Trophoblast cell (in vitro differentiated cells and primary cell): ENCODE measurements around the gene PTPRN2.
"Not testable (repeated sequence)": the region's sequence is repeated elsewhere in the genome, so short reads cannot be mapped to it uniquely, and the experiment has no call there.

Experiments used
- DNase-seq, 2 donors: peaks; one replicate each; pipeline ENCODE4 v3.0.0-alpha.2; 2016
- H2AFZ ChIP-seq: 2 replicates; pipeline ENCODE4 v1.6.1; 2013; ENCODE audit warnings: low read length, moderate library complexity, mild to moderate bottlenecking; ENCODE audit not compliant: insufficient read depth, poor library complexity
- H2AK5ac ChIP-seq: 2 replicates; pipeline ENCODE4 v1.6.1; 2013; ENCODE audit warnings: mild to moderate bottlenecking, low read length
- H2BK120ac ChIP-seq: 2 replicates; pipeline ENCODE4 v1.6.1; 2013; ENCODE audit warnings: low read length, mild to moderate bottlenecking, moderate library complexity; ENCODE audit not compliant: insufficient read depth, poor library complexity
- H2BK12ac ChIP-seq: 2 replicates; pipeline ENCODE4 v1.6.1; 2013; ENCODE audit warnings: mild to moderate bottlenecking, low read length, moderate library complexity
- H2BK5ac ChIP-seq: 2 replicates; pipeline ENCODE4 v1.6.1; 2013; ENCODE audit warnings: low read length, low read depth, moderate library complexity, mild to moderate bottlenecking; ENCODE audit not compliant: poor library complexity
- H3K14ac ChIP-seq: 2 replicates; pipeline ENCODE4 v1.6.1; 2013; ENCODE audit warnings: mild to moderate bottlenecking, low read length
- H3K18ac ChIP-seq: 2 replicates; pipeline ENCODE4 v1.6.1; 2013; ENCODE audit warnings: mild to moderate bottlenecking, low read length
- H3K23ac ChIP-seq: 2 replicates; pipeline ENCODE4 v1.6.1; 2013; ENCODE audit warnings: low read length
- H3K27ac ChIP-seq: 2 replicates; pipeline ENCODE4 v1.5.1; 2013; ENCODE audit warnings: low read depth, mild to moderate bottlenecking, inconsistent platforms, low read length, moderate library complexity
- H3K27me3 ChIP-seq: 2 replicates; pipeline ENCODE4 v1.6.1; 2013; ENCODE audit warnings: inconsistent platforms, mild to moderate bottlenecking, low read length, moderate library complexity; ENCODE audit not compliant: insufficient read depth
- H3K36me3 ChIP-seq, 2 experiments: 1 replicate in 1 of 2; 2 replicates in 1 of 2; pipeline ENCODE4 v1.6.1; 2013; ENCODE audit warnings: low read length in 2 of 2, mild to moderate bottlenecking in 2 of 2, moderate library complexity in 1 of 2; ENCODE audit not compliant: insufficient read depth in 2 of 2, control insufficient read depth in 1 of 2
- H3K4ac ChIP-seq: 2 replicates; pipeline ENCODE4 v1.6.1; 2013; ENCODE audit warnings: low read depth, mild to moderate bottlenecking, low read length, moderate library complexity
- H3K4me1 ChIP-seq, 2 experiments: 1 replicate in 1 of 2; 2 replicates in 1 of 2; pipeline ENCODE4 v1.6.1; 2013; ENCODE audit warnings: low read length in 2 of 2, mild to moderate bottlenecking in 2 of 2, moderate library complexity in 1 of 2; ENCODE audit not compliant: insufficient read depth in 2 of 2, control insufficient read depth in 1 of 2
- H3K4me2 ChIP-seq: 2 replicates; pipeline ENCODE4 v1.6.1; 2013; ENCODE audit warnings: inconsistent platforms, mild to moderate bottlenecking, low read length, moderate library complexity
- H3K4me3 ChIP-seq: 2 replicates; pipeline ENCODE4 v1.5.1; 2013; ENCODE audit warnings: mild to moderate bottlenecking, low read depth, low read length, inconsistent platforms
- H3K79me1 ChIP-seq: one replicate; pipeline ENCODE4 v1.6.1; 2013; ENCODE audit warnings: low read length
- H3K79me2 ChIP-seq: 2 replicates; pipeline ENCODE4 v1.6.1; 2013; ENCODE audit warnings: low read length, mild to moderate bottlenecking; ENCODE audit not compliant: control insufficient read depth, insufficient read depth, poor library complexity
- H3K9ac ChIP-seq: 2 replicates; pipeline ENCODE4 v1.6.1; 2013; ENCODE audit warnings: mild to moderate bottlenecking, low read length
- H3K9me3 ChIP-seq: 2 replicates; pipeline ENCODE4 v1.6.1; 2013; ENCODE audit warnings: low read depth, mild to moderate bottlenecking, control low read depth, inconsistent platforms, low read length; ENCODE audit not compliant: insufficient read depth
- H4K12ac ChIP-seq: 2 replicates; pipeline ENCODE4 v1.6.1; 2013; ENCODE audit warnings: low read depth, mild to moderate bottlenecking, low read length, moderate library complexity
- H4K8ac ChIP-seq: 2 replicates; pipeline ENCODE4 v1.6.1; 2013; ENCODE audit warnings: low read depth, mild to moderate bottlenecking, low read length, moderate library complexity
- H4K91ac ChIP-seq: one replicate; pipeline ENCODE4 v1.6.1; 2013; ENCODE audit warnings: low read depth, mild to moderate bottlenecking, low read length, moderate library complexity
- WGBS: extraction: QIAGEN DNeasy Blood & Tissue Kit; methylation state at CpG from one replicate; pipeline ENCODE4 v1.1.7; 2013; ENCODE audit warnings: missing lambda C conversion rate; ENCODE audit not compliant: insufficient read length, insufficient coverage; ENCODE audit errors: extremely low coverage; 5-methylcytosine and 5-hydroxymethylcytosine counted together

PTPRN2 gene

DNA sequence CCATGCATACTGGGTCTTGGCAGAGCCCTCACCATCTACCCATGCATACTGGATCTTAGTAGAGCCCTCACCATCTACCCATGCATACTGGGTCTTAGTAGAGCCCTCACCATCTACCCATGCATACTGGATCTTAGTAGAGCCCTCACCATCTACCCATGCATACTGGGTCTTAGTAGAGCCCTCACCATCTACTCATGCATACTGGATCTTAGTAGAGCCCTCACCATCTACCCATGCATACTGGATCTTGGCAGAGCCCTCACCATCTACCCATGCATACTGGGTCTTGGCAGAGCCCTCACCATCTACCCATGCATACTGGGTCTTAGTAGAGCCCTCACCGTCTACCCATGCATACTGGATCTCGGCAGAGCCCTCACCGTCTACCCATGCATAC is 890.3 kb downstream of the PTPRN2 start:
- H4K91ac ChIP-seq, H3K4ac ChIP-seq: not testable (repeated sequence)
- WGBS, result no CpG with 5 or more reads among the region's 3 CpGs

DNA sequence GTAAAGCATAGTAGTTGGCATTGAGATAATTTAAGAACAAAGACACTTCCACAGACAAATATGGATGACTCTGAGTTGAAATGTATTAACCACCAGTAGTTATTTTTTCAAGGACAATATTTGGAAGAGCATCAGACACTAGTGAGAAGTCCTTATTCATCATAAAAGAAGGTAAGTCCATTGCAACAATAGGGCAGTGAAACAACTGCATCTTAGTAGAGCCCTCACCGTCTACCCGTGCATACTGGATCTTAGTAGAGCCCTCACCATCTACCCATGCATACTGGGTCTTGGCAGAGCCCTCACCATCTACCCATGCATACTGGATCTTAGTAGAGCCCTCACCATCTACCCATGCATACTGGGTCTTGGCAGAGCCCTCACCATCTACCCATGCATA is 892.0 kb downstream of the PTPRN2 start:
- not testable (repeated sequence) for H3K18ac ChIP-seq, H3K79me1 ChIP-seq, H3K23ac ChIP-seq, H3K4ac ChIP-seq, H2BK5ac ChIP-seq, H3K14ac ChIP-seq, H3K27ac ChIP-seq, H2BK120ac ChIP-seq, H3K36me3 ChIP-seq, H2BK12ac ChIP-seq, DNase-seq, H3K9me3 ChIP-seq, H3K4me2 ChIP-seq, H4K12ac ChIP-seq, H4K91ac ChIP-seq, H2AFZ ChIP-seq, H3K4me1 ChIP-seq, H2AK5ac ChIP-seq, H3K4me3 ChIP-seq, H3K79me2 ChIP-seq, H3K9ac ChIP-seq, H4K8ac ChIP-seq
- peaks cover 35% of the 10 kb centered on the region for H3K27me3 ChIP-seq
- WGBS, result no CpG with 5 or more reads among the region's 2 CpGs

More for the DNA sequence above, 890.3 kb downstream of the PTPRN2 start:
- not testable (repeated sequence) for H4K12ac ChIP-seq, H3K79me2 ChIP-seq, H2BK12ac ChIP-seq, H3K4me3 ChIP-seq, H2AFZ ChIP-seq, H3K9ac ChIP-seq, H3K18ac ChIP-seq, H4K8ac ChIP-seq, H3K79me1 ChIP-seq, H2BK5ac ChIP-seq, H3K14ac ChIP-seq, H2BK120ac ChIP-seq, H3K23ac ChIP-seq, DNase-seq, H2AK5ac ChIP-seq, H3K36me3 ChIP-seq, H3K9me3 ChIP-seq, H3K27ac ChIP-seq, H3K4me1 ChIP-seq, H3K4me2 ChIP-seq
- H3K27me3 ChIP-seq, result peaks cover 19% of the 10 kb centered on the region

- H2BK12ac ChIP-seq, result no peak overlapping the region
- H3K79me1 ChIP-seq, result no peaks in the 10 kb centered on the region
- no peak overlapping the region for H3K4me2 ChIP-seq
- H2BK5ac ChIP-seq, result no peak overlapping the region
- peaks cover 48% of the 10 kb centered on the region for H3K27me3 ChIP-seq
- WGBS, result no CpG with 5 or more reads among the region's 6 CpGs
- no peaks in the 10 kb centered on the region for H3K36me3 ChIP-seq
- no peak overlapping the region for H2AK5ac ChIP-seq
- no peak overlapping the region for H3K4ac ChIP-seq
- DNase-seq, result no peak
- H3K9ac ChIP-seq, result no peak overlapping the region
- H2BK120ac ChIP-seq, result no peak overlapping the region
- peaks cover 0 to 4% of the 10 kb centered on the region in 2 experiments for H3K4me1 ChIP-seq
- no peaks in the 10 kb centered on the region for H3K79me2 ChIP-seq
- H4K12ac ChIP-seq, result no peak overlapping the region
- peaks cover 6% of the 10 kb centered on the region for H3K9me3 ChIP-seq
- H3K23ac ChIP-seq, result no peak overlapping the region
- H2AFZ ChIP-seq, result no peak overlapping the region
- no peak overlapping the region for H3K27ac ChIP-seq
- H4K91ac ChIP-seq, result no peak overlapping the region
- no peak overlapping the region for H3K18ac ChIP-seq
- no peak overlapping the region for H4K8ac ChIP-seq
- H3K4me3 ChIP-seq, result no peak overlapping the region
- H3K14ac ChIP-seq, result no peak overlapping the region
Measured at GRCh38 chr7:157694376-157694665, 893.3 kb downstream of the PTPRN2 start.

DNA sequence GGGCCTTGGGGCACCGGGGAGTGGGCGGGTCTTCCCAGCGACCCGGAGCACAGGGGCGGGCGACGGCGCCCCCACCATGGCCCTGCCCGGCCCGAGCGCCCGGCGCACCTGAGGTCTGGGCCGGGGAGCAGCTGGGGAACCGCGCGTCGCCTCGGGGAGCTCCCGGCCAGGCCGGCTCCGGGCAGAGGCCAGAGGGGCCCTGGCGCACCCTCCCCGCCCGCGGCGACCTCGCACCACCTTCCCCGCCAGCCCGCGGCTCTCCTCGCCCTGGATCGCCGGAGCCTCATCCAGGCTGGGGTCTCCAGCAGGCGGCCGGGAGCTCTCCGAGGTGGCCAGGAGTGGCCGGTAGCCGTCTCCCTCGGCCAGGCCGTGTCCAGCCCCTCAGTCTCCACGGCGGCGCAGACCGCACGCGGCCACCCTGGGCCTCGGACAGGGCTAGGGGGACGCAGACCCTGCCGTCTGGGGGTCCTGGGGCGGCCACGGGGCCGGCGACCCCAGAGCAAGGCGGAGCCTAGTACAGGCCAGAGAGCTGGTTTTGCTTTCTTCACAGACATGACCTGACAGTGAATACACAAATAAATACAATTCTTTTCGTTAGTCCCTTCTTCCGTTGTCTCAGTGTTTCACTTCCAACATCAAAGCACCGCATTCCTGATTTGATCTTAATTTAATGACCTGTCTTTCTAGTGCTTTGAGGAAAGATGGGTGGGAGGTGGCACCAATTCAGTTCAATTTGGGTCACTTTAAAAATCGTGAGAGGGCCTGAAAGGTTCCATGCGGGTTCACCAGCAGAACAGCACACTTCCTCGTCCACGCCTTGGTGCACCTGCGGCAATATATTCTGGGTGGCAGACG is 893.9 kb downstream of the PTPRN2 start:
- H2AK5ac ChIP-seq, result no peak overlapping the region
- no peak overlapping the region for H3K18ac ChIP-seq

More for the DNA sequence above, 893.9 kb downstream of the PTPRN2 start:
- no peak overlapping the region for H3K4ac ChIP-seq
- H4K91ac ChIP-seq, result no peak overlapping the region
- H3K9ac ChIP-seq, result no peak overlapping the region
- no peak for DNase-seq
- H3K4me2 ChIP-seq, result no peak overlapping the region
- H3K27me3 ChIP-seq, result peaks cover 54% of the 10 kb centered on the region
- H3K4me3 ChIP-seq, result no peak overlapping the region
- no peak overlapping the region for H3K27ac ChIP-seq
- H2BK5ac ChIP-seq, result no peak overlapping the region
- H4K12ac ChIP-seq, result no peak overlapping the region
- H3K36me3 ChIP-seq, result no peaks in the 10 kb centered on the region
- H2BK12ac ChIP-seq, result no peak overlapping the region
- no peaks in the 10 kb centered on the region for H3K79me1 ChIP-seq
- no peak overlapping the region for H2AFZ ChIP-seq
- no peak overlapping the region for H2BK120ac ChIP-seq
- peaks cover 0 to 4% of the 10 kb centered on the region in 2 experiments for H3K4me1 ChIP-seq
- no peak overlapping the region for H3K23ac ChIP-seq
- no peak overlapping the region for H3K14ac ChIP-seq
- H3K9me3 ChIP-seq, result peaks cover 6% of the 10 kb centered on the region
- WGBS, result no CpG with 5 or more reads among the region's 64 CpGs
- no peak overlapping the region for H4K8ac ChIP-seq
- no peaks in the 10 kb centered on the region for H3K79me2 ChIP-seq
